Glomerular visceral epithelial cell (primary cell): ENCODE measurements around the gene TIMM17A.
A peak's percentile ranks its signal among the peaks of the same experiment; 100 is the strongest.
"Not testable (repeated sequence)": the region's sequence is repeated elsewhere in the genome, so short reads cannot be mapped to it uniquely, and the experiment has no call there.

ENCODE experiments used
- DNase-seq: peaks from one replicate; pipeline ENCODE4 v3.0.0-alpha.2; 2016; ENCODE audit errors: extremely low spot score

TIMM17A gene

DNA sequence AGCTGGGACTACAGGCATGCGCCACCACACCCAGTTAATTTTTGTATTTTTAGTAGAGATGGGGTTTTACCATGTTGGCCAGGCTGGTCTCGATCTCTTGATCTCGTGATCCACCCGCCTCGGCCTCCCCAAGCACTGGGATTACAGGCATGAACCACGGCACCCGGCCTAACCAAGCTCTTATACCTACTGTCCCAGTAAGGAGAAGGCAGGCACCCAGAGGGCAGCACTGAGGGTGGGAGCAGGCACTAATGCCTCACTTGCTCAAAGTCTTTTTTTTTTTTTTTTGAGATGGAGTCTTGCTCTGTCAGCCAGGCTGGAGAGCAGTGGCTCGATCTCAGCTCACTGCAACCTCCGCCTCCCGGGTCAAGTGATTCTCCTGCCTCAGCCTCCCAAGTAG lies 15.0 kb upstream of the TIMM17A start:
- not testable (repeated sequence) for DNase-seq

DNA sequence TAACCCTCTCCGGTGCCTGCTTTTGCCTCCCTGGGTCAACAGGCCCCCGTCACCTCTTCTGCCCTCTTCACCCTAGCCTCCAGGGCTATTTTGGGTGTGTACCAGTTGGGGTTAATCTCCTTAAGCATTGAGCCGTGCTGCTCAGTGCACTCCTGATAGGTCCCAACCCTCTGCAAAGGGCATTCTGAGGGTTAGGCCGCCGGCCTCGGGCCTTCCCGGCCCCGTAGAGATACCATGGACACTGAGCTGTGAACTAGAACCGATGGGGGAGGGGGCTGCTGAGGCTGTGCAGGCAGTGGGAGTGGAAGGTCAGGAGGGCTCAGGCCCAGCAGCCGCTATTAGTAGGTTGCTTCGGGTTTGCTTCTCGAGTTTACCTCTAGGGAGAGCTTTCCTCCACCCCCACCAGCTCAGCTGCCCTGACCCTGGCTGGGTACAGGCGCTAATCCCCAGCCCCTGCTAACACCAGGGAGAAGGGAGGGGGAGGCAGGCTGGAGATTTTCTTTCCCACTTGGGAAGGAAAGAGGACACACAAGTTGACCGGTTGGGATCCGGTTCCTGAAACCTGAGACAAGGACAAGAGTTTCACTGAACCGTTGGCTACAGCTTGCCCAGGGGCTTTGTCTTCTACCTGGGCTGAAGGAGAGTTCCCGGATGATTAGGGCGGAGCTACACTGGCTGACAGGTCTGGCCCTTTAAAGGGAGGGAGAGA lies 13.7 kb upstream of the TIMM17A start:
- no peak for DNase-seq

DNA sequence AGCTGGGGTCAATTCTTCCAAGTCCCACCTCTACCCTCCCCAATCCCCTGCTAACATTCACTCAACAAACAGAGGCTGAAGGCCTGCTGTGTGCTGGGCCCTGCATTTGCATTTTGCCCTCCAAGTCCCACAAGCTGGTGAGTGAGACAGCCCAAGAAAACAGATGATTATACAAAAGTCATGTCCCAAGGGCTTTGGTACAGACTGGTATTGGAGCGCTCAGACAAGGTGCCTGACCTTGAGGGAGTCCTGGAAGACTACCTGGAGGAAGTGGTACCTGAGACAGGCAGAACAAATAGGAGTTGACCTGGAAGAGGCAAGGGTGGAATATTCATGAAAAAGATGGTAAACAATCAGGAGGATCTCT lies 13.2 kb upstream of the TIMM17A start:
- no peak for DNase-seq

DNA sequence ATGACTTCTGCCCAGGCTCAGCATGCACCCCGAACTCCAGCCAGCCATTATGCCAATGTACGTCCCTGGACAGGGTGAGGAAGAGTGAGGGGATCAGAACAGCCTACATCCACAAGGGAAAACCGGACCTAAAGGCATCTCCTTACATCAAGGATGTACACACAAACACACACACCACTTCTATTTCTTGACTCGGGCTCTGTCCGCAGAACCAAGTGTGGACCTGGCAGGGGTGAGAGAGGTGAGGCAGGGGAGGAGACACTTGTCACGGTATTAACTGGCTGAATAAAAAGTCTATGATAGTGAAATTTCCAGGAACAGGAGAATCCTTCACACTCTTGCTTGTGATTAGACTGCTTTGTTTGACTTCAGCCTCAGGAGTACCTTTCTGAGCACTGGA lies 11.3 kb upstream of the TIMM17A start:
- no peak for DNase-seq

DNA sequence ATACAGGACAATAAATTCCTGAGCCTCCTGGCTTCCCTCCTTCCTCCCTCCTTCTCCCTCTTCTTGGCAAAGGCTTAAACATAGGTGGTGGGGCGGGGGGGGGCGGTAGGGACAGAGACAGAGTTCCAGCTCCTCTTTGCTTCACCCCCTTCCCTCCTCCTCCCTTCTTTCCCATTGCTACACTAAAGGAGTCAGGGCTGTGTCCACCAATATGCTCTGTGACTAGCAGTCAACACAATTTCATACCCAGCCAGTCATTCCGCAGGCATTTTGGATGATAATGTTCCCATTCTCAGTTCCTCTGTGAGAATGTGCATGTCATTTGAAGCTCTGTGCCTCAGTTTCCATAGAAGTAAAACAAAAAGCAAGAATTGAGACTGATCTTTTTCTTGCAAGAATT lies 10.7 kb upstream of the TIMM17A start:
- DNase-seq = no peak

DNA sequence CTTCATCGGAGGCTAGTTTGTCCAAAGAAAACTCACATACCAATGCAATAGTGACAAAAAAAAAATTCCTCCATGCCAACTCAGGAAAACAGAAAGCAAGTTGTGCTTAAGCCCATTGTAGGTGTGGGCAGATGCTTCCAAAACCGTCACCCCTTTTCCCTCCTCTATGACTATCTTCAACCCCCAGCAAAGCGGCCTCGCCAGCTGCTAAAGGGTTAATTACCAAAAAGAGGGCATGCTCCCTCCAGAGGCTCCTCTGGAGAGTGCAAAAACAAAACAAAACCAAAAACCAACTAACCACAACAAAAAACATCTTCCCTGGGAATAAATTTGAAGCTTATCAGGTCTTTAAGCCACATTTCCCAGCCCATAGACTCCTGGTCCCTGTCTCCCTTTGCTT lies 10.1 kb upstream of the TIMM17A start:
- no peak for DNase-seq

DNA sequence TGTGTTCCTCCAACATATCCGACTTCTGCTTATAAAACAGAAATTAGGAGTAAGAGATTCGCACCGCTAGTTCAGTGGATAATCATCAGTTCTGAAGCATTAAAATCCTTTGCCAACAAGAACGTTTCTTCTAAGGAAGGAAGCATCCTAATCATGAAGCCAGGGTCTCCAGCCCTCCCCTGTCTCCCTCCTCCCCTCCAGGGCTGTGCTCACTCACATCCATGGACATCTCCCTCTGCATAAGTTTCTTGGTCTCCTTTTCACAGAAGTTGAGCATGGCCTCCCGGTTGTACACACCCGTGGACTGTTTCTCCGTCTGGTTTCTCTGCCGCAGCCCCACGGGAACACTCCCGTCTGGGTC lies 9.5 kb upstream of the TIMM17A start:
- no peak for DNase-seq

DNA sequence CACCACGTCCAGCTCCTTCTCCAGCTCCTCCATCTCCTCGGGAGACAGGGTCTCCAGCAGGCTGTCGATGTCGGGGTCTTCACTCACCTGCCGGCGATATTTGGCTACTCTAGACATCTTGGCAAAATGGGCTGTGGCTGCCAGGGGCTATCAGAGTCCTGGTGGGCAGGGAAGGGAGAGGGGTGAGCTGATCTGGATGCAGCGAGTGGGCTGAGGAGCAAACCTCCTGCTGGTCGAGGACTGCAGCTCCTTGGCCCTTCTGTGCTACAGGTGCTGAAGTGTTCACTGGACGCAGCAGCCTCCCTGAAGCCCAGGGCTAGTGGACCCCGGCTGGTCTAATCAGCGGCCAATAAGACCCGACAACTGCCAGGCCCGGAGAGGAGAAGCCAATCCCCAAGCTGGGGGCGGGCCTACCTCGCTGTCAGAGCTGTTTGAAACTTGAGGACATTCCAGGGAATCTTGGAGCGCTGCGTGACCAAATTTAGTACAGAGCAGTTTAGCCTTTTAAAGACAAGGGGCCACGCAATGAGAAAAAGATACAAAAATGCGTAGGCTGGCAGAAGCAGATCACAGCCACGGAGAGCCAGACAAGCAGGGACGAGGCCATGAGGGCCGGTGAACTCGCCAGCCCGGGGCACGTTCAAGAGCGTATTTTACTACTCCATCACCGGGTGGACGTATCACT lies 8.9 kb upstream of the TIMM17A start, which contains the start of gene LMOD1:
Gene LMOD1, minus strand, starts transcription at position 325 of the 685 bp plus-strand sequence. Its CDS starts 208 bp downstream, at position 117.
- peak; percentile 74 for DNase-seq

DNA sequence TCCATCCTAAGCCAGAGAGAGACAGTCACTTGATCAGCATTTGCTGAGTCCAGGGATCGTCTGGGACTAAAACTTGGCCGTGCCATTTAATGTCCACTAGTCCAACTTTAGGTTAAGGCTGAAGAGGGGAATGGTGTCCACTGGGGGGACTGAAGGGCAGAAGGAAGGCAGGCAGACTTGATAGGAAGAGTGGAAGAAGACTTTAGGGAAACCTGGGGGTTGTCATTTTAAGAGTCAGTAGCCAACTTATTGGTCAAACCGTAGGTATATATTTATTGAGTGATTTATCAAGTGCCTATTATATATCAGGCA lies 7.7 kb upstream of the TIMM17A start:
- no peak for DNase-seq

DNA sequence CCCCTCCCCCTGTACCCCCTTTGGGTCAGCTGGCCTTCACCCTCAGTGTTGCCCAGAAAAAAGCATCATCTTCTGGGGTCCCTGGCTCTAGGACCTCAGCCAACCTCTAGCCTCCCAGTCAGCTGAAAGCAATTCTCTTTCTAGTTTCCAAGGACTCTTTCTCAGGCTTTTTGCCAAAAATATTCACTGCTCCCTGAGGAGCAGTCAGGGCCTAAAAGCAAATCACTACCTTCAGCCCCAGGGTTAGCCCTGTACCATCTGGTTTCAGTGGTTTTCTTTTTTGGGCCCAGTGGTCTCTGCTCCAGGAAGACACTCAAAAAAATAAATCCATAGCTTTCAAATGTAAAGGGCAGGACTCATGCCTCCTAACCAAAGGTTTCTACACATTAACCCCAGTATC lies 5.8 kb upstream of the TIMM17A start:
- DNase-seq = no peak

DNA sequence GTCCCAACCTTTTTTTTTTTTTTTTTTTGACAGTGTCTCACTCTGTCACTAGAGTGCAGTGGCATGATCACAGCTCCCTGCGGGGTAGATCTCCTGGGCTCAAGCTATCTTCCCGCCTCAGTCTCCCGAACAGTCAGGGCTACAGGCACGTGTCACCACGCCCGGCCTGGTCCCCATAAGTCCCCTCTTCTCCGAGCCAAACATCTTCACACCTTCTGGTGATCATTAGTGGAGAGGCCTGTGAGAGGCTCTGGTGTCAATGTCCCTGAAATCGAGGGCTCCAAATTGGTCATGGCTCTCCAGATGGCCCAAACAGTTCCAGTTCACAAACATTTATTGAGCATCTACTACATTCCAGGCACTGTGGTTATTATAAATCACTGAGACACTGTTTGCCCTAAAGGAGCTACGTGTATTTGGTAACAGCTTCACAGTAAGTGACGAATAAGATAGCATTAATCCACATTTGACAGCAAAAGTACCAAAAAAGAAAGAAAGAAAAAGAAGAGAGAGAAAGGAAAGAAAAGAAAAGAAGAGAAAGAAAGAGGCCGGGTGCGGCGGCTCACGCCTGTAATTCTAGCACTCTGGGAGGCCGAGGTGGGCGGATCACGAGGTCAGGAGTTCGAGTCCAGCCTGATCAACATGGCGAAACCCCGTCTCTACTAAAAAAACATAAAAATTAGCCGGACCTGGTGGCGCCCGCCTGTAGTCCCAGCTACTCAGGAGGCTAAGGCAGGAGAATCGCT lies 867 bp upstream of the TIMM17A start:
- no peak for DNase-seq

DNA sequence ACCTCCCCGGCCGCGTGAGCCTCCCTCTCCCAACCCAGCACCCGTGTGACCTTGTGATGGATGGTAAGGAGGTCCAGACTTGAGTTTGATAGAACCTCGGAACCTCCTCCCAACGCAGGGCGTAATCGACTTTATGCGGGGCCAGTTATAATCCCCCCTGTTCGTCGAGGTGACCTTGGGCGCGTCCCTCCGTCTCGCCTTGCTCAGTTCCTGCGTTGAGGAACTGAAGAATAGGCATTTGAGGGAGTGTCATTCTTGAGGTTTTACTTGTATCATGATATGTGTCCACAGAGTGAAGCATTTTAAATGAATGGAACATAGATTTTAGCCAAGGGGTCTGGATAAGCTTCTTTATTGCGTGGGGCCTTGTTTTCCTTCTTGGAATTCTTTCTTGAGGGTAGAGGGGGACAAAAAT lies 433 bp downstream of the TIMM17A start:
- no peak for DNase-seq

DNA sequence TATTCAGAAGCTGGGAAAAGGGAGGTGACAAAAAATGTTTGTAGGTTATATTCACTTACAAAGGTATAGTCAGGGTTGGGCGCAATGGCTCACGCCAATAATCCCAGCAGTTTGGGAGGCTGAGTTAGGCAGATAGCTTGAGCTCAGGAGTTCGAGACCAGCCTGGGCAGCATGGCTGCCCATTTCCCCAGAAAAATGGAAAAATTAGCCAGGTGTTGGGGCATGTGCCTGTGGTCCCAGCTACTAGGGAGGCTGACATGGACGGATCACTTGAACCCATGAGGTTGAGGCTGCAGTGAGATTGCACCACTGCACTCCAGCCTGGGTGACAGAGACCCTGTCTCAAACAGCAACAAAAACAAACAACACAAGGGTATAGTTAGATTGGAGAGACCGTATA lies 3.0 kb downstream of the TIMM17A start:
- DNase-seq = no peak

DNA sequence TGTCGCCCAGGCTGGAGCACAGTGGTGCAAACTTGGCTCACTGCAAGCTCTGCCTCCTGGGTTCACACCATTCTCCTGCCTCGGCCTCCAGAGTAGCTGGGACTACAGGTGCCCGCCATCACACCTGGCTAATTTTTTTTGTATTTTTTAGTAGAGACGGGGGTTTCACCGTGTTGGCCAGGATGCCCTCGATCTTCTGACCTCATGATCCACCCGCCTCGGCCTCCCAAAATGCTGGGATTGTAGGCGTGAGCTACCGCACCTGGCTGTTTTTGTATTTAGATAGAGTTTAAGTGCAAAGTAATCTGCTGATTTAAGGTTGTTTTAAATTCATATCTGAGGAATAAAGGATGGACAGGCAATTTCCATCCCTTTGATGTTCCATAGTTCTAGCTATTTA lies 7.1 kb downstream of the TIMM17A start:
- not testable (repeated sequence) for DNase-seq

DNA sequence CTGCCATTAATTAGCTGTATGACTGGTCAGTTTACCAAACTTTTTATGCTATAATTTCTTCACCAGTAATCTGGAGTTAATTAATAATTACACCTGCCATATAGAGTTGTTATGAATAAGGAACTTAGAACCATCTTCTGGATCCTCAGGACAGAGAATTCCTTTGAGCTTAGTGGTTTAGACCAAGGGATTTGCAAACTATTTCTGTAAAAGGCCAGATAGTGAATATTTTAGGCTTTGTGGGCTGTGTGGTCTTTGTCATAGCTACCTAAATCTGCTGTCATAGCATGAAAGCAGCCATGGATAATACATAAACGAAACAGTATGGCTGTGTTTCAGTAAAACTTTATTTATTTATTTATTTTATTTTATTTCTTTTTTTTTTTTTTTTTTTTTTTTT lies 9.0 kb downstream of the TIMM17A start:
- peak; percentile 53 for DNase-seq

DNA sequence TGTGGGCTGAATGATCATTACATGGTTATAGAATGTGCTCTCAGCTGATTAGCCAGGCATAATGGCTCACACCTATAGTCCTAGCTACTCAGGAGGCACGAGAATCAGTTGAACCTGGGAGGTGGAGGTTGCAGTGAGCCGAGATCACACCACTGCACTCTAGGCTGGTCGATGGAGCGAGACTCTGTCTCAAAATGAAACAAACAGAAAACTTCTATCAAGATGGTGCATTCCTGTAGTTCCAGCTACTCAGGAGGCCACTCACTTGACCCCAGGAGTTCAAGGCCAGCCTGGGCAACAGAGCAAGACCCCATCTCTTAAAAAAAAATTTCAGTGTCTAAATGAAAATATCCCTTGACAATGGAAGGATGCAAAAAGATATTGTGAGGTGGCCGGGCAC lies 10.9 kb downstream of the TIMM17A start:
- peak; percentile 38 for DNase-seq

DNA sequence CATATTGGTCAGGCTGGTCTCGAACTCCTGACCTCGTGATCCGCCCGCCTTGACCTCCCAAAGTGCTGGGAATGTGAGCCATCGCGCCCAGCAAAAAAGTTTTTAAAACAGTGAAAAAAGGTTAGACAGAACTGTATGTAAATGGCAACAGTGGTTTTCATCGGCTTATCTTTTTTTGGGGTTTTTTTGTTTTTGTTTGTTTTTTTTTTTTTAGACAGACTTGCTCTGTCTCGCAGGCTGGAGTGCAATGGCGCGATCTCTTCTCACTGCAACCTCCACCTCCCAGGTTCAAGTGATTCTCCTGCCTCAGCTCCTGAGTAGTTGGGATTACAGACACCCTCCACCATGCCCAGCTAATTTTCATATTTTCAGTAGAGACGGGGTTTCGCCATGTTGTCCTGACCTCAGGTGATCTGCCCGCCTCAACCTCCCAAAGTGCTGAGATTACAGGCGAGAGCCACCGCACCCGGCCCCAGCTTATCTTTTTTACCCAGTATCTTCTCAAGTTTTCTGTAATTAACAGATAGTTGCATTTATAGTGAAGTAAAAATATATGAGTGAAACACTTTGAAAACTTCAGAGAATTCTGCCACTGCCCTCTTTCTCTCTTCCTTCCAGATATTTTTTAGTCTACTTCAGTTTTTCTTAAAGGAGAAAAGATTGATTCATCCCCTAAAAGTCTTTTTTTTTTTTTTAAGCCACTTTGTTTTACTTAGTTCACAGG lies 13.1 kb downstream of the TIMM17A start:
- no peak for DNase-seq

DNA sequence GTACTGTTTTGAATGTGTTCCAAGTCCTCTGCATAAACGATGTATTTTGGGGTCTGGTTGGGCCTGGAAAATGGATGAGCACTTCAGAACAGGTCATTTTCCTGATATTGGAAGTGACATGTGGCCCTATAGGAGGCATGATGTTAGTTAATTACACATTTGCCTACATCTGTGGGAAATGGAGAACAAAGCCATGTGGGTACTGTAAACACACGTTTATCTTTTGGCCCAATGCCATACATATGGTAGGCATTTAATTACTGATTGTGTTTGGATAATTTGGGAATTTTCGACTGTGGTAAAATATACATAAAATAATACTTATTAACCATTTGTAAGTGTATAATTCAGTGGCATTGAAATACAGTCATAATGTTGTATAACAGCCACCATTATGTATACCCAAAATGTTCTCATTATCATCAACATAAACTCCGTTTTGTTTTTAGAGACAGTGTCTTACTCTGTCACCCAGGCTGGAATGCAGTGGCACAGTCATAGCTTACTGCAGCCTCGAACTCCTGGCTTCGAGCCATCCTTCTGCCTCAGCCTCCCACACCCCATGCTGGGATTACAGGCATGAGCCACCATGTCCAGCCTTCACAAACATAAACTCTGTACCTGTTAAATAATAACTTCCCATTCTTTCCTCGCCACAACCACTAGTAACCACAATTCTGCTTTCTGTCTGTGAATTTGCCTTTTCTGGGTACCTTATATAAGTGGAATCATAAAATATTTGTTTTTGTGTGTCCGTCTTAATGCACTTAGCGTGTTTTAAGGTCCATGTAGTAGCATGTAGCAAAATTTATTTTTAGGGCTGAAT lies 15.2 kb downstream of the TIMM17A start:
- peak; percentile 71 for DNase-seq

DNA sequence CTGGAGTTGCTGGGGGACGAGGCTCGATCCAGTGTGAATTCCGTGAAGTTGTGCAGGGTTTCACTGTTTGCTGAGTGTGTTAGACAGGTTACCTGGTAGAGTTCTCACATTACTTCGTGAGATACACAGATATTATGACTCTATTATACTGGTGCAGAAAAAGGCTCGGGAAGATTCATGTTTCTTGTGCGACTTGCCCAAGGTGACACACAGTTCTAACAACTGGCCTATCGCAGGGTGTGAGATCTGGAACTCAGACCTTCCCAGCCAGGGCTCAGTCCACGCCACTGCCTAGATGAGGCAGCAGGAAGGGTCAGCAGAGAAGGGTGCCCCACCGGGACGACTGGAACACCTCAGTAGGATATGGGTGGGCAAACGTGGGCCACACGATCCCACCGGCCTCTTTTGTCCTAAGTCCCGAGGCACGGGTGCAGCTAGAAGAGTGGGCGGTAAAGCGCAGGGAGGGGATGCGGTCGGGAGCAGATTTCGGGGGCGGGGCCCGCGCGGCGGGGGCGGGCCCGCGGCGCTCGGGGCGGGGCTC lies 26.8 kb downstream of the TIMM17A start:
- no peak for DNase-seq

DNA sequence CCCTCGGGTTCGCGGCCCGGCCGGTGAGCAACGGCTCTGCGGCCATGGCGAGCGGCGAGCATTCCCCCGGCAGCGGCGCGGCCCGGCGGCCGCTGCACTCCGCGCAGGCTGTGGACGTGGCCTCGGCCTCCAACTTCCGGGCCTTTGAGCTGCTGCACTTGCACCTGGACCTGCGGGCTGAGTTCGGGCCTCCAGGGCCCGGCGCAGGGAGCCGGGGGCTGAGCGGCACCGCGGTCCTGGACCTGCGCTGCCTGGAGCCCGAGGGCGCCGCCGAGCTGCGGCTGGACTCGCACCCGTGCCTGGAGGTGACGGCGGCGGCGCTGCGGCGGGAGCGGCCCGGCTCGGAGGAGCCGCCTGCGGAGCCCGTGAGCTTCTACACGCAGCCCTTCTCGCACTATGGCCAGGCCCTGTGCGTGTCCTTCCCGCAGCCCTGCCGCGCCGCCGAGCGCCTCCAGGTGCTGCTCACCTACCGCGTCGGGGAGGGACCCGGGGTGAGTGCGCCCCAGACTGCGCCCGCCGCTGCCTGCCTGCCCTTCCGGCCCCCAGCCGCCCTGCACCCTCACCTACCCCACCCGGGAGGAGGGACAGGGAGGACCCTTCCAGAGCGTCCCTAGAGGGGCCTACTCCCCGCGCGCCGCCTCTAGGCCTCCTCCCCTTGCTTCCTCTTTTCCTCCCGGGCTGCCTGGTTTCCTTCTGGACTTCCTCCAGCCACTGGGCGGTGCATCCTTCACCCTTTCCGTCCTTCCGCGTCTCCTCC lies 27.5 kb downstream of the TIMM17A start, which contains the start of gene RNPEP:
Gene RNPEP, plus strand, starts transcription at position 26 of the 757 bp plus-strand sequence. Its CDS starts 19 bp downstream, at position 45.
- peak; percentile 85 for DNase-seq
